A172 (cell line): ENCODE measurements around the gene OPRL1. TPM values are rescaled to one million over a fixed set of nuclear protein-coding genes. Genes with fewer than 3 reads are reported as not detected.

ENCODE experiments used
- DNase-seq: peaks from one replicate; pipeline ENCODE4 v3.0.0-alpha.2; 2015; ENCODE audit warnings: low spot score
- total RNA-seq: library from RNA; depleted of rRNA; stranded (reverse); fragments of >200 nt; shearing (Covaris generic); gene quantifications from 2 replicates; pipeline ENCODE4 v1.2.3, GENCODE V29; 2014

The OPRL1 gene
- total RNA-seq, 1 experiment from 2014 or later = 1.2 TPM

DNA sequence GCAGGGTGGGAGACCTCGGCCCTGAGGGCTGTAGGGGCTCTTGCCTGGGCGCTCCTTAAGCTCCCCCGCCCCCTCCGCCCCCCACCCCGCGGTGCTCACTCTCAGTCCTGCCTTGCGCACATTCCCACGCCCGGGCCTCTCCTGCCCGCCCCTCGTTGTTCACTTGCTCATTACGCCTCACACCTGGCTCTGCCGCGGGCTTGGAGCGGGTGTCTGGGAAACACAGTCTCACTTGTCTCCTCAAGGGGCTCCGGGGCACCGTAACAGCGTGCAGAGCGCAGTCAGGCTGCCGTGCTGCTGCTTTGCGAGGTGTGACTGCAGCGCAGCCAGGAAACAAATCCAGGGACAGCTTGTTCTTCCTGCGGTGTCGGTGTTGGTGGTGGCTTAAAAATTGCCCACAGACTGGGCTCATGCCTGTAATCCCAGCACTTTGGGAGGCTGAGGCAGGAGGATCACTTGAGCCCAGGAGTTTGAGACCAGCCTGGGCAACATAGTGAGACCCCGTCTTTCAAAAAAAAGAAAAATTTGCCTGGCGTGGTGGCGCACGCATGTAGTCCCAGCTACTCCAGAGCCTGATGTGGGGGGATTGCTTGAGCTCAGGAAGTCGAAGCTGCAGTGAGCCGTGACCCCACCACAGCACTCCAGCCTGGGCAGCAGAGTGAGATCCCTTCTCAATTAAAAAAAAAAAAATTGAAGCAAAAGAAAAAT lies 22.9 kb downstream of the OPRL1 start:
- no peak for DNase-seq

DNA sequence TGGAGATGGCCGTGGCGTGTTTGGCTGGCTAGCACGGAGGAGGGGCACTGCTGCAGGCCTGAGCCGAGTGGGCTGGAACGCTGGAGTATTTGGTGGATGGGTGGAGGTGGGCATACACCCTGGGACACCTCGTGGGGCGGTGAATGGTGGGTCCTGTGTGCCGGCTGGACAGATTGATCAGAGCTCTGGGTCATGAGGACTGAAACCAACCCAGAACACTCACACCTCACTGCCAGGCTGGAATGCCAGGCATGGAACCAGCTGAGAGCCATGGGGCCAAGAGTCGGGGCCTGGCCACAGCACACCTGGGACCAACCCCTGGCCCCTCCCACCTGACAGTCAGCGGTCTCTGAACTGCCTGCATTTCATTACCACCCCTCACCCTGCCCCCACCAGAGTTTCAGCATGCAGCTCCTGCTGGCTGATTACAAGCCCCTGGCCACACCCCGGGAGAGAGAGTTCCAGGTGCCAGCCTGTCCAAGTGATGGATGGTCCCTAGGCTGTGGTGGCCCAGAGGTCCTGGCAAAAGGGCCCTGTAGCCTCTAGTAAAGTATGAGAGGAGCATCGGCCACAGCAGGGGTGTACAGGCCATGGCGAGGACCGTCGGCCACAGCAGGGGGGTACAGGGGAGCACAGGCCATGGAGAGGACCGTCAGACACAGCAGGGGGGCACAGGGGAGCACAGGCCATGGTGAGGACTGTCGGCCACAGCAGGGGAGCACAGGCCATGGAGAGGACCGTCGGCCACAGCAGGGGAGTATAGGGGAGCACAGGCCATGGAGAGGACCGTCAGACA lies 24.2 kb downstream of the OPRL1 start:
- no peak for DNase-seq

DNA sequence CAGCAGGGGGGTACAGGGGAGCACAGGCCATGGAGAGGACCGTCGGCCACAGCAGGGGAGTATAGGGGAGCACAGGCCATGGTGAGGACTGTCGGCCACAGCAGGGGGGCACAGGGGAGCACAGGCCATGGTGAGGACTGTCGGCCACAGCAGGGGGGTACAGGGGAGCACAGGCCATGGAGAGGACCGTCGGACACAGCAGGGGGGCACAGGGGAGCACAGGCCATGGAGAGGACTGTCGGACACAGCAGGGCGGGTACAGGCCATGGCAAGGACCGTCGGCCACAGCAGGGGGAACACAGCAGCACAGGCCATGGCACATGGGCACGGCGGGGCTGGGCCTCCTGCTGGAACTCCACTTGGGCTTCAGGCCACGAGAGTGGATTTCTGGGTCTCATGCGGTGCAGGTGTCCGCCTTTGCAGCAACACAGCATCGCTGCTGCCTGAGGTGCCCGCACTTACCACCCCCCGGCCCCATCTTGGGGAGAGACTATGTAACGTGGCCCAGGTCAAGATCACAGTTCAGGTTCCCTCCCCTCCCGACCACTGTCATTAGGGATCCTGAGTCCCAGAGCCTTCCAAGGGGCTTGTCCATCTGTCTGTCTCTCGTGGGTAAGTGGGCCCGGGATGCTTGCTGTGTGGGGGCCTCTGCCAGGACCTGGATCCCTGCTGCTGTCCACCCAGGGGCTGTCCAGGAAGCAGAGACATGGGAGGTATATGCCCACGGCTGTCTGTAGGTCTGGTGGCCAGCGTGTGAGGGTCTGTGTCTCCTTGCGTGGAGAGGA lies 25.0 kb downstream of the OPRL1 start:
- no peak for DNase-seq

DNA sequence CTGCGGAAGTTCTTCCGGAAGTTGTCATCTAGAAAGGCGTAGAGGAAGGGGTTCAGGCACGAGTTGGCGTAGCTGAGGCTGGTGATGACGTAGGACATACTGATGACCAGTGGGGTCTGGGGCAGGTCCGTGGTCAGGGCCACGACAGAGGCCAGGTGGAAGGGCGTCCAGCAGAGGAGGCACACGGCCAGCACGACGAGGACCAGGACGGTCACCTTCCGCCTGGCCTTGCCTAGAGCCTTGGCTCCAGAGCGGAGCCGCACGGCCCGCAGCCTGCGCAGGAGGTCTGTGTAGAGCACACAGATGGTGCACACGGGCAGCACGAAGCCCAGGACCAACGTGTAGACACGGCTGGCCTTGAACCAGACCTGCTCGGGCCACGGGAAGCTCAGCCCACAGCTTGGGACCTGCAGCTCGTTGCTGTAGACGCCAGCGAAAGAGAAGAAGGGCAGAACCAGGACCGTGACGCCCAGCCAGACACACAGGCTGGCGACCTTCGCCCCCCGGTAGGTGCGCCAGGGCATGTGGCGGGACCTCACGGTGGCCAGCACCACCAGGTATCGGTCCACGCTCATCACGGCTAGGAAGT lies 26.1 kb downstream of the OPRL1 start:
- no peak for DNase-seq

DNA sequence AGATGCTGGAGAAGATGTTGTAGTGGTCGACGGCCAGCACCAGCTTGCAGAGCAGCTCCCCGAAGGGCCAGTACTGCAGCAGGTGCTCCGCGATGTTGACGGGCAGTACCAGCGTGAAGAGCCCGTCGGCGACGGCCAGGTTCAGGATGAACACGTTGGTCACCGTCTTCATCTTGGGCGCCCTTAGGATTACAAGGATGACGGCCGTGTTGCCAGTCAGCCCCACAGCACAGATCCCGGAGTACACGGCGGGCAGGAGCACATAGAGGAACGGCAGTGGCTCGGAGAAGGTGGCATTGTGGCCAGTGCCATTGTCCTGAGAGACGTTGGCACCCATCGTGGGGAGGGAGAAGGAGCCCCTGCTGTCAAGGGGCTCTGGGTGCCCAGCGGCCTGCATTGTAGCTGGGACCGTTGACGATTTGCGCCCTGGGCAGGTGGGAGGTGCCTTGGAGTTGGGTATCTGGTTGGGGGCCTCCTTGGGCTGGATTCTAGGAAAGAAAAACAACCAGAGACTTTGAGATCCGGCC lies 26.6 kb downstream of the OPRL1 start:
- DNase-seq = no peak

DNA sequence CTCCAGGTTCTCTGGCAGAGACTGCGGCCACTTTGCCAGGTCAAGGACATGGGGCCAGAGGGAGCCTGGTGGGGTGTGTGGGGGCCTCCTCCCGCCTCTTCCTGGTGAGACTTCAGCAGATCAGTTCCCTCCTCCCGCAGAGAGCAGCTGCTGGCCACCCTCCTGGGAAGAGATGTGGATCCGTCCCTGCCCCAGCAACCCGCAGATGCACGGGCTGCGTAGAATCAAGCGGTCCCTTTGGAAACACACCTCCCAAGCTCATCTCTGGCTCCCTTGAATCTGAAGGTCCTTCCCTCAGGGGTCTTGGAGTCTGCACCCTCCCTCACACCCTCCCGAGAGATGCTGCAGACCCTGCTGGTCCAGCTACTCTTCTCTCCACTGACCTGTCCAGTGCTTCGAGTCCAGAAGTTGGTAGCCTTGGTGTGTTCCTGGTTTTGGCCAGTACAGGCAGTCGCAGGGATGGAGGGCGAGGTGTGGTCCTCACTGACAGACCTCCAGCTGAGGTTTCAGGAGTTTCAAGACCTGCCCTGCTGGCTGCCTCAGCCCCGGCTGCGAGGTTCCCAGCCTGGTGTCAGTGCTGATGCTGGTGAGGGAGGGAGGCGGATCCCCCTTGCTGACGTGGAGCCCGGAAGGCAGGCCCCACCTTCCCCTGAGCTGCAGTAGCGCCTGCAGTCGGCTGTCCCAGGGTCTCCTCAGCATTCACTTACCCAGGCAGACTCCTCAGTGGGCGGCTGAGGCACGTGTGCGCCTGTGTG lies 27.3 kb downstream of the OPRL1 start, which contains the start of gene NPBWR2:
Gene NPBWR2, minus strand, starts transcription at position 585 of the 755 bp plus-strand sequence. CDS start 734 bp downstream, outside the sequence.
- no peak for DNase-seq

DNA sequence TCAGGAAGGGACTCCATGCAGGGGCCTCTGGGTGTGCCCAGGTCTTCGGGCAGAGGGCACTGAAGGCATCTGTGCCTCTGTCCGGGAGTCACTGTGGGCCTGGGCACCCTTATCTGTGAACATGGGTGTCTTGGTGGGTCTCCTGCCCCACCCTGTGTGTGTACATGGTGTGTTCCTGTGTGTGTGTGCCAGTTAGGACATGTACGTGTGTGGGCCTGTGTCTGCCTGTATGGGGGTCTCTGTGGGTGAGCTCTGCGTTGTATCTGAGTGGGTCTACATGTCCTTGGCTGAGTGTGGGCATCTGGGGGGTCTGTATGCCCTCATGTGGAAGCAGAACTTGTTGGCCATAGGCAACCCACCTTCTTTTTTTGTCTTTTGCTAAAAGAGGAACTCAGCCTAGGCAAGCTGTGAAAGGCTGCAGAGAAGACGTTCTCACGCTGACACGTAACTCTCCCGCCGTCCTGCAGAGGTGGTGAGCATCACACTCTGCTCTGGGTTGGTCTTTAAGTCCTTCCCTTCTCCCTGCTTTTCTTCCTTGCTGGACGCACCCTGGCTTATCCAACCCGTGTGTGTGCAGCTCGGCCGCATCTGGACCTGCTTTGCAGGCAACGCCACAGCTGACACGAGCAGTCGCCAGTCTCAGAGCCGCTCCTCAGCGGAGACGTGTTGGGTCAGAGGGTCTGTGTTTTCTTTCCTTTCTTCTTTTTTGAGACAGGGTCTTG lies 28.0 kb downstream of the OPRL1 start:
- no peak for DNase-seq

GRCh38 chr20:64108731-64109681 lies 29.1 kb downstream of the OPRL1 start:
- no peak for DNase-seq

- DNase-seq = no peak
Measured at GRCh38 chr20:64109831-64110391, 30.0 kb downstream of the OPRL1 start.

DNA sequence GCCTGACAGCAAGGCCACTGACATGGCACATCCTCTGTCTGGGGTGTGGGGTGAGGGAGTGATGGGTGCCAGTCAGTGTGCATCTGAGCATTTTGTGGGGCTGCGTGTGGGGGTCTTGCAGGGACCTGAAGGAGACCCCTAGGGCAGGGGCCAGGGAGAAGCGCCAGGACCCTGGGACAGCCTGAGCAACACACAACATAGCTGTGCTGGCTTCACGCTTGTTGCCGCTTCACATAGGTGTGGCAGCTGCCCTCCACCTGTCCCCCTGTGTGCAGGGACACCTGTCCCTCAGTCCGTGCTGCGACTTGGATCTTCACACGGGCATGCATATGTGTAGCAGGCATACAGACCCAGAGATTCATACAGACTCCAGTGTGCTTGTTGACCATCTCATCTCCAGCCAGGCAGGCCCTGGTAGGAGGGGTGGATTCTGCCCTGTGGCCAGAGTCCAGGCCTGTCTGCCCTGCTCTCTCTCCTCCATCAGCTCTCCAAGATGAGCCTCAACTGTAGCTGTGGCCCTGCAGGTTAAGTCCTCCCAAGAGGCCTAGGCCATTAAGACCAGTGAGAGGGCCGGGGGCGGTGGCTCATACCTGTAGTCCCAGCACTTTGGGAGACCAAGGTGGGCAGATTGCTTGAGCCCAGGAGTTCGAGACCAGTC lies 30.7 kb downstream of the OPRL1 start:
- DNase-seq = no peak

DNA sequence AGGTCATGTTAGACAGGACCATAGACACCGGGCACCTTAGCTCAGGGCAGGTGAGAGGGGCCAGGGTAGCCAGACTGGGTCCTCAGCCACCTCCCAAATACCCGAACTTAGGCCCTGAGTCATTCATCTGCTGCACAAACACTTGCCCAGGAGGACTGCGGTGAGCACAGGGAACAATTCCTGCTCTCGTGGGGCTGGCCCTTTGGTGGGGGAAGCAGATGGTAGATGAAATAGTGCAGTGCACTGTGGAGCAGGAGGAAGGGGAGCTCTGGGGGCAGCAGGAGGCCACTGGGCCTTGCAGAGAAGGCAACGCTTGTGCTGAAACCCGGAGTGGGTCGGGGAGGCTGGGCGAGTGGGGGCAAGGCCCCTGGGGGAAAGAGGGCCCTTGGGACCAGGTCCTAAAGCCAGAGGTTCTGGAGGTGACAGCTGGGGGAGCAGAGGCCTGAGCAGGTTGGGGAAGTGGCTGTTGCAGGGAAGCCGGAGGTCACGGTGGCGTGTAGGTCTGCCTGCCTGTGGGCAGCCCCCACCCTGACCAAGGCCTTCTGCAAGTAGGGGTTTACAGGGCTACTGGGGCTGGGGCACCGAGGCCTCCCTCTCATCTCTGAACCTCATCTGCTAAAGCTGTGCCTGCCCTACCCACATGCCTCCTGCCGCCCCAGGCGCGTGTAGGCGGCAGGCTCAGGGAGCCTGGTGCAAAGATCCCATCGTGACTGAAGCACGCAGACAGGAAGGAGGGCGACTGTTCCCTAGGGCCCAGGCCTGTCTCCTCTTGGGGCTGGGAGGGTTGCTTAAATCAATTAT lies 32.2 kb downstream of the OPRL1 start:
- no peak for DNase-seq

GRCh38 chr20:64112691-64113443 lies 33.0 kb downstream of the OPRL1 start:
- DNase-seq = no peak

GRCh38 chr20:64113444-64113775 lies 33.5 kb downstream of the OPRL1 start:
- DNase-seq = no peak

- no peak for DNase-seq
Measured at GRCh38 chr20:64113796-64114355, 34.0 kb downstream of the OPRL1 start.

DNA sequence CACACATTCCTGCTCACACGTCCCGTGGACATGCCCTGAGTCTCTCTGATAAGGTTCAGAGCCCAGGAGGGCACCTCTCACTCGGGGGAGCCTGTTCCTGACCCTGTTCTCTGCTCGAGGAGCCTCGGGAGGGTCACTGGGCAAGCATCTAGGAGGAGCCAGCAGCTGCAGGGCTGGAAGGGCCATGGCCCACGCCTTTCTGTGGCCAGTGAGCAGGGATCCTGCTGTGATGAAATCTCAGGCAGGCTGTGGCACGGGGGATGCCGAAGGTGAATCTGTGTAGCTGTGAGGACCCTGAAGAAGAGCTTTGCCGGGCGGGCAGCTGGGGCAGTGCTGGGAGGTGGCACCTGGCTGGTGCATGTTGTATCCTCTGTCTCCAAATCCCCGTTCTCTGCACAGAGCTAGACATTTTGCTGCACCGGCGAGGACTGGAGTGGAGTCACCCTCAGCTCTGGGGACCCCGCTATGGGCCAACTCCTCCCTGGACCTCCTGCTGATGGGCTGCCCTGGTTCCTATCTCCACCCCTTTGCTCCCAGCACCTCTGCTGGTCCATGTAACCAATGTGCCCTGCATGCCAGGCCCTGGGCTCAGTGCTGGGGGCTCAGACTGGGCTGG lies 34.6 kb downstream of the OPRL1 start:
- DNase-seq = no peak
